DMS79 treated with DMSO at 0.1 percent for 48 hours (cell line): ENCODE measurements around the gene FGD4.
"Not testable (repeated sequence)": the region's sequence is repeated elsewhere in the genome, so short reads cannot be mapped to it uniquely, and the experiment has no call there.

Source experiments
- DNase-seq: peaks from one replicate; lab custom pipeline; 2025; lab: John Stamatoyannopoulos, UW

The FGD4 gene

DNA sequence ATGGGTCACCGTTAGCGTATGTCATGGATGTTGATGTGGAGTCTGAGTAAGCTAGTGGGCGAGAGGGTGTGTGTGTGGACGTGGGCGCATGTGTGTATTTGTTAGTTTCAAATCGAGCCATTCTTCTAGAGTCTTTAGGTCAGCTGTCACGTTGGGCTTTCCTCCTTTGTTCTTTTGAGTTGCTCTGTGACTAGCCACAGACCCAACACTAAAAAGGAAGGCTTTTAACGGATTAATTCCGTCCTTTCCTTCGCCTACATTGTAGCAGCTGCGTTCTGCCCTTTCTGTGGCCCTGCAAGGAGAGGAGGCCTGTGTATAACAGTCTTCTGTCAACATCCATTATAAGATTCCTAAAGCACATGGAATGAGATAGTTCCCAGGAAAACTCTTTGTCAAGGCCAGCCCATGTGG, 162.6 kb downstream of the FGD4 start:
- DNase-seq, result no peak

GRCh38 chr12:32562413-32562812, 163.1 kb downstream of the FGD4 start:
- not testable (repeated sequence) for DNase-seq

DNA sequence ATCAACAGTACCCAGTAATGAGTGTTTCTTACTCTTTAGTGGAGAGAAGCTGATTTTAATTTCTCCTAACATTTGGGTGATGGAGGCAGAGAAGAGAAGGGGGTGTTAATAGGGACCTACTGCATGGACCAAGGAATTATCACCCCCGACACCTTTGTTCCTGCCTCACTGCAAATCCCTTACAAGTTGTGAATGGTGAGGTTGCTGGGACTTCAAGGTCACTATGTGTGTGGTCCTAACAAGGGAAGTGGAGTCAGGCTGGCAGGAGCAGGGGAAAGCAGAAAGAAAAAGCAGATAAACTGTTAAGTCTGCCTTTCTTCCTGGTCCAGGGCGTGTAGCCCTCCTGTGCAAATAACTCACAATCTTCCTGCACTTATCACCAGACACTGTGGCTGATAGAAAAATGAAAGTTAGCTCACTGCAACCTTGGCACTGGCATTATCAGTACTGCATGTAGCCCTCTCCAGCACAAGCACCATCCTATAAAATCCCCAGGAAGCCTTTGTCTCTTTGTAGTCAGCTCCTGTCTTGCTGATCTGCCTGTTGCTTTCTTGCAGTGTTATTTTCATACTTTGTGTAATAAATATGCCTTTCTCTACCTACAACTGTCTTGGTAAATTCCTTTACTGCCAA, 167.4 kb downstream of the FGD4 start:
- no peak for DNase-seq

DNA sequence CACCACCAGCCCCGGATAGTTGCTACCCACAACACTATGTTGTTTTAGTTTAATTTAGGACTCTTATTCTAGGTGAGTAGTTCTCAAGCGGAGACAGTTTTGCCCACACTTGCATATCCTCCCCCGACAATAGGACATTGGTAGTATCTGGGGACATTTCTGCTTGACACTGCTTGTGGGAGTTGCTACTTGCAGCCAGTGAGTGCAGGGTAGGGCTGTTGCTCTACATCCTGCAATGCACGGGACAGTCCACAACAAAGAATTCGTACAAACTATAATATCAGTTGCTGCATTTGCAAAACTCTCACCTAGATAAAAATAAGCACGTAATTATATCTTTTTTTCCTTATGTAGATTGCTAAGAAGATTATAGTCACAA, 167.9 kb downstream of the FGD4 start:
- no peak for DNase-seq

- DNase-seq, result no peak
Measured at GRCh38 chr12:32568228-32568627, 168.9 kb downstream of the FGD4 start.

GRCh38 chr12:32569259-32569658, 169.9 kb downstream of the FGD4 start:
- no peak for DNase-seq

DNA sequence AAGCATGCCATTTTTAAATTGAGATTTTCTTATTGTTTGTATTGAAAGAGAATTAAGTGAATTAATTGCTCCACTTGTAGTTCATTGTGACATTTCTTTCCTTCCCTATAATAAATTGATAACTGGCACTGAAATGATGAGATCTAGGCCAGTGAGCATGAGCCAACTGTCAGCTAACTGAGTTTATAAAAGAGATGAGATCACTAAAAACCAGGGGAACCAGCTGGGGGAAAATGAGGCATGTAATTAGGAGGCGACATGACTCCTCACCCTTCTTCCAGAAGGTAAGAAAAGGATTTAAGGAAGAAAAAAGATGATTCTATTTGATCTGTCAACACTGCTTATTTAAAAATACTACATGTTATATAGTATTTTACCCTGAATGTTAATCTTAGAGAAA, 175.2 kb downstream of the FGD4 start:
- no peak for DNase-seq

- no peak for DNase-seq
Measured at GRCh38 chr12:32577328-32577727, 178.0 kb downstream of the FGD4 start.

DNA sequence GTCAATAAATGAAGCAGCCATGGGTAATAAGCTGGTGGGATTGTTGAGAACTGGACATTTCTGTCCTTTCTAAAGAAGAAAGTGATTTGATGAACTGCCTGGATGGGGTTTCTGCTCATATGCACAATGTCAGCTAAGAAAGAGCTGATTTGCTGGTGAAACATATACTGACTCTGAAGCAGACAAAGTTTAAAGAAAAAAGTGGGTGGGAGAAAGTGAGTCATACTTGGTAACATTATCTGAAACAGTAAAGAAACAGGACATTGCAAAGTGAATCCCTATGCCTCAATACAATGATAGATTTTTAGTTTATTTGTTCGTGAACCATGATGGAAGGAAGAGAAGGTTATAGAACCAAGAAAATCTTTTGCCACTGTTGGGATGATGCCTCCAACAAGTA, 184.2 kb downstream of the FGD4 start:
- DNase-seq, result no peak

DNA sequence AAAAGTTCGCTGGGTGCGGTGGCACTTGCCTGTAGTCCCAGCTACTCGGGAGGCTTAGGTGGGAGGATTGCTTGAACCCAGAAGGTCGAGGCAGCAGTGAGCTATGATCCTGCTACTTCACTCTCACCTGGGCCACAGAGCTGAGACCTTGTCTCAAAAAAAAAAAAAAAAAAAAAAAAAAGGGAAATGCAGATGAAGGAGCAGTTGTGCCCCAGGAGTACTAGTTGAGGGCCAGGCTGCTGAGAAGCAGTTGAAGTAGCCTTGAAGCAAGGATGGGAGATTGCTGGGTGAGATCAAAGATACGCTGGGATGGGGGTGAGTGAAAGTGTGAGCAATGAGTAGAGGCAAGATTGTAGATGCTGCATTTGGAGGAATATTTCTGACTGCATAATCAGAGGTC, 186.3 kb downstream of the FGD4 start:
- DNase-seq, result no peak

GRCh38 chr12:32586390-32586789, 187.0 kb downstream of the FGD4 start:
- no peak for DNase-seq

DNA sequence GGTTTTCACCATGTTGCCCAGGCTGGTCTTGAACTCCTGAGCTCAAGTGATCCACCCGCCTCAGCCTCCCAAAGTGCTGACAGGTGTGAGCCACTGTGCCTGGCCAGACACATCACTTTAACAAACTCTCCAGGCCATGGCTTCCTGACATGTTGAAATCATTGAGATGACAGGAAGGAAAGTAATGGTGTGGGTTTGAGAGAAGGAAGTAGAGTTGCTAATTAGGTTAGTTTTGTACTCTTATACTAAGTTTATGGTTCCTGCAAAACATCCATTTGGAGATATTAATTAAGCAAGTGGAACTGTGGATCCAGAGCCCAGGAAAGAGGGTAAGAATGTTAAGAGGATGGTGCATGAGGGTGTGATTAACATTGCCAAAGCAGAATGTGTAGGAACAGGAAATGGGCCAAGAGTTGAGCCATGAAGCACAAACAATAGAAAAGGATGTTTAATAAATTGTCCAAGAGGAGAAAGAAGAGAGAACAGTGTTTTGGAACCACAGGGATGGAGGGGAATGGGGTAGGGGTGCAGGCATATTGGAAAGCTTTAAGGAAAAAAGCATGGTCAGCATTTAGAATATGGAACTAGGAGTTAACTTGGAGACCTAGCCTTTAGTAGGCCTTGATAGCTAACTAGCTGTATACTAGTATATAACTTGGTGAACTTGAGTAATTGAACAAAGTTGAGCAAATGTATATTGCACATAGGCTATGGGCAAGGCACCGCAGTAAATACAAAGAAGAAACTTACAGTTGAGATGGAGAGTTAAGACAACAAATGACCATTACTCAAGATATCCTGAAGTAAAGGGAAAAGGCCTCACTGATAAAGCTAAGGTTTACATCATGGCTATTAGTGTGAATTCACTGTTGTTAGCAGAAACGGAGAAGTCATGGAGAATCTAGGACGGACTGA, 188.5 kb downstream of the FGD4 start:
- no peak for DNase-seq

DNA sequence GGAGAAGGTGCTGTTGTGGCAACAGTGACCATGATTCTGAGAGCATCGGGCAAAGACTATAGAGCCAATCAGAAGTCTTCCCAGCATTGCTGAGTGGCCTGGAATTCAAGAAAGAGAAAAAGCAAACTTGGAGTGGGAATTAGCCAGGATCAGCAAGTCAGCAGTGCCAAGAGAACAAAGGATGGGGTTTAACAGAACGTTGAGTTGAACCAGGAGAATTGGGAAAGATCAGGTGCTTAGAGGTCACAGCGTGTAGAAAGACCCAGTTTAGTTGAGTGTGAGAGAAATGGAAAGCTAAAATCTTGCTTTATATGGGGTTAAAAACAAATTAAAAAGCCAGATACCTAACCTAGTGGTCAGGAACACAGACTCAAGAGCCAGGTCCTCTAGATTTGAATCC, 189.2 kb downstream of the FGD4 start:
- no peak for DNase-seq

GRCh38 chr12:32589165-32589865, 190.0 kb downstream of the FGD4 start:
- no peak for DNase-seq

DNA sequence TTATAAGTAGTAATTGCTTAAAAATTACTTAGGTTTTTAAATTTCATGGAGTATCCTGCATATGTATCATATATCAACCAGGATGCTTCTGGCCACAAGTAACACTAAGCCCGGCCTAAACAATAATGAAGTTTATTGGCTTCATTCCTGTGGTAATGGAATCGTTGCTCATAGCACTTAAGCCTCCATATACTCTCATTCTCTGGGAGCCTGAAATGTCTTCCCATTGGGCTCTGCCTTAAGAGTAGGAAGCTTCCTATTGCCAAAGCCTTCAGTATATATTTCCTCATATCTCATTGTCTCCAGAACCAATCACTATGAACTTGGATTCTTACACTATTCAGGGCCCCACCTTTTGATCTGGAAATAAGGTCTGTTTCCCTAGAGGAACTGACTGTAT, 195.9 kb downstream of the FGD4 start:
- no peak for DNase-seq

- DNase-seq, result no peak
Measured at GRCh38 chr12:32596030-32596429, 196.7 kb downstream of the FGD4 start.

- no peak for DNase-seq
Measured at GRCh38 chr12:32598688-32599087, 199.3 kb downstream of the FGD4 start.

- no peak for DNase-seq
Measured at GRCh38 chr12:32600681-32601080, 201.3 kb downstream of the FGD4 start.

- no peak for DNase-seq
Measured at GRCh38 chr12:32603071-32603470, 203.7 kb downstream of the FGD4 start.

DNA sequence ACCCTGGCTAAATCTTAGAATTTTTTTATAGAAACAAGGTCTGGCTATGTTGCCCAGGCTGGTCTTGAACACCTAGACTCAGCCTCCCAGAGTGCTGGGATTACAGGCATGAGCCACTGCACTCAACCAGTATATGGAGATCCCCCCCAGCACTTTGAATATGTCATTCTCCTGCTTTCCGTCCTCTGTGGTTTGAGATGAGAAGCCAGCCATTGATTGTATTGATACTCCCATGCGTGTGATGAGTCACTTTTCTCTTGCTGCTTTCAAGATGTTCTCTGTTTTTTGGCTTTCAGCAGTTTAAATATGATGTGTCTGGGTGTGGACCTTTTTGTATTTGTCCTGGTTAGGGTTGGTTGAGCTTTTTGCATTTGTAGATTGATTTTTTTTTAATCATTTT, 204.5 kb downstream of the FGD4 start:
- DNase-seq, result no peak

GRCh38 chr12:32604565-32604964, 205.2 kb downstream of the FGD4 start:
- DNase-seq, result no peak

- no peak for DNase-seq
Measured at GRCh38 chr12:32605326-32606095, 206.2 kb downstream of the FGD4 start.
